Cardiac fibroblast (primary cell): ENCODE results near the gene TCP11X2.
"Not testable (repeated sequence)": the region's sequence is repeated elsewhere in the genome, so short reads cannot be mapped to it uniquely, and the experiment has no call there.

Experiments
- DNase-seq, 2 donors: peaks; one replicate each; pipeline versions ENCODE4 v3.0.0 to v3.0.0-alpha.2; 2010; ENCODE audit warnings: low read depth in 2 of 2
- H3K4me3 ChIP-seq, 2 donors: replicated peaks in 1 of 2; 1 replicate in 1 of 2; 2 replicates in 1 of 2; pipeline ENCODE4 v1.5.1; 2011; ENCODE audit warnings: low read depth in 2 of 2, low read length in 2 of 2, mild to moderate bottlenecking in 2 of 2, moderate library complexity in 1 of 2
- TF ChIP-seq, protein P1 (sequence below): IDR thresholded peaks from one replicate; pipeline ENCODE4 v1.5.1; 2011; ENCODE audit warnings: low read depth, mild to moderate bottlenecking, low read length, inconsistent platforms

Gene TCP11X2

GRCh38 chrX:102471762-102472220, at the start of gene TCP11X2:
Gene TCP11X2, minus strand, starts transcription at chrX:102471812.
- not testable (repeated sequence) for H3K4me3 ChIP-seq, DNase-seq

GRCh38 chrX:102517326-102517725, 45.7 kb upstream of the TCP11X2 start:
- H3K4me3 ChIP-seq: no peak overlapping the region
- TF ChIP-seq, protein P1, sequence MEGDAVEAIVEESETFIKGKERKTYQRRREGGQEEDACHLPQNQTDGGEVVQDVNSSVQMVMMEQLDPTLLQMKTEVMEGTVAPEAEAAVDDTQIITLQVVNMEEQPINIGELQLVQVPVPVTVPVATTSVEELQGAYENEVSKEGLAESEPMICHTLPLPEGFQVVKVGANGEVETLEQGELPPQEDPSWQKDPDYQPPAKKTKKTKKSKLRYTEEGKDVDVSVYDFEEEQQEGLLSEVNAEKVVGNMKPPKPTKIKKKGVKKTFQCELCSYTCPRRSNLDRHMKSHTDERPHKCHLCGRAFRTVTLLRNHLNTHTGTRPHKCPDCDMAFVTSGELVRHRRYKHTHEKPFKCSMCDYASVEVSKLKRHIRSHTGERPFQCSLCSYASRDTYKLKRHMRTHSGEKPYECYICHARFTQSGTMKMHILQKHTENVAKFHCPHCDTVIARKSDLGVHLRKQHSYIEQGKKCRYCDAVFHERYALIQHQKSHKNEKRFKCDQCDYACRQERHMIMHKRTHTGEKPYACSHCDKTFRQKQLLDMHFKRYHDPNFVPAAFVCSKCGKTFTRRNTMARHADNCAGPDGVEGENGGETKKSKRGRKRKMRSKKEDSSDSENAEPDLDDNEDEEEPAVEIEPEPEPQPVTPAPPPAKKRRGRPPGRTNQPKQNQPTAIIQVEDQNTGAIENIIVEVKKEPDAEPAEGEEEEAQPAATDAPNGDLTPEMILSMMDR: no peak
- DNase-seq: peak; percentile 3 to 5

GRCh38 chrX:102515975-102516941, 44.6 kb upstream of the TCP11X2 start, which contains the start of gene TMSB15A:
Gene TMSB15A, minus strand, starts transcription at chrX:102516739.
- DNase-seq: peak; percentile 18 to 34
- TF ChIP-seq, protein P1: no peak

DNA sequence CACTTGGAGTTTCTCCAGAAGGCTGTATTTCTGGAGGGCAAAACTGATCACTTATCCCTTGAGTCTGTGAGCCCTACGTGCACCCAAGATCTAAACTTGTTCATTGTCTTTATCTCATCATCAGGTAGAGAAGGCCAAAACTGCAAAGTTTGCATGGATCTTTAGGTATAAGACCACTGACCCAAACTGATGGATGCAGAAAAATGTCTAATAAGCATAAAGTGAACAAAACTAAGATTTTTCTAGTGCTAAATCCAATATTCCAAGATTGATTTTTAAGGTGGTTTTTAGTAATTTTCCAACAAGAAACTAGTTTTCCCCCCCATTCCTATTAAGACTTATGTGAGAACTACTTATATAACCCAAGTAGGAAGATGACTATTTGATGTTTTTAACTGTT, 42.9 kb upstream of the TCP11X2 start:
- DNase-seq: no peak
- H3K4me3 ChIP-seq: no peak overlapping the region
- TF ChIP-seq, protein P1: no peak

More at GRCh38 chrX:102515975-102516941, 44.6 kb upstream of the TCP11X2 start, which contains the start of gene TMSB15A:
- peak within 1 kb of the TSS; percentile 36 to 50 for H3K4me3 ChIP-seq

- DNase-seq: no peak
- TF ChIP-seq, protein P1: no peak
Observed at GRCh38 chrX:102498732-102499131, 27.1 kb upstream of the TCP11X2 start.

GRCh38 chrX:102491766-102492165, 20.2 kb upstream of the TCP11X2 start:
- TF ChIP-seq, protein P1: no peak
- peak in 1 of 2 donors; percentile 16 for DNase-seq

More at GRCh38 chrX:102498732-102499131, 27.1 kb upstream of the TCP11X2 start:
- no peak overlapping the region for H3K4me3 ChIP-seq

DNA sequence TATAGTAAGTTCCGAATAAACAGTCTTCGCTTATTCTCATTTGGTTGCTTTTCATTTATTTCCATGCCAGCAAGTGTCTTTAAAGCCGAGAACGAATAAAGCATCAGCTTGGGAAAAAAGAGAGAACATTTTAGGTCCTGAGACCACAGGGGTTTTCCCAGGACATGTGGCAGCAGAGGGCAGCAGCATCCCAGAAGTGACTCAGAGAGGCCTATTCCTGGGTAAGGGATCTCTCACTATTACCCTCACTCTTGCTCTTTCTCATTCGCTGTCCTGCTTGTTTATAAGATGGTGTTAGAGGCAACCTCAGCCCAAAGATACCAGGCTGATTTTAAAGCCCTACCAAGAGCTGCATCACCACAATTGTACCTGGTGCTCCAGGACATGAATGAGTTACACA, 7.2 kb upstream of the TCP11X2 start:
- not testable (repeated sequence) for DNase-seq, H3K4me3 ChIP-seq

More at GRCh38 chrX:102491766-102492165, 20.2 kb upstream of the TCP11X2 start:
- H3K4me3 ChIP-seq: no peak overlapping the region

GRCh38 chrX:102470215-102470614, 1.4 kb downstream of the TCP11X2 start:
- not testable (repeated sequence) for DNase-seq, H3K4me3 ChIP-seq

DNA sequence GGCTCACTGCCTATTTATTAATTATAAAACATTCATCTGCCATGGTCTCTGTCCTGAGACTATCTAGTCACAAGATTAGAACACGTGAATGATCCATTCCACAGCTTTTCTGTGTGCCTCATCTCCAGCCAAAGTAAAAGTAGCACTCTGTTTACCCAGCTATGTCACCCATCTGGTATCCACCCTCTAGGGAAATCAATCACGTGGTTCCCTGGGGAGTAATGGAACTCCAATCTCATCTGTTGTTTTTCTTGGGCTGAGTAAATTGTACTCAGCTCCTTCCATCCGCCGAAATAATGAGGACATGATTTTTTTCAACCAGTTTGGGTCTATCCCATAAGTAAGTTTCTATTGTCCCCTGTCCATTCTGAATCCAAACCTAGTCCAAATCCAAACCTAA, 13.0 kb downstream of the TCP11X2 start:
- not testable (repeated sequence) for H3K4me3 ChIP-seq, DNase-seq

- DNase-seq, H3K4me3 ChIP-seq: not testable (repeated sequence)
Observed at GRCh38 chrX:102439908-102440307, 31.7 kb downstream of the TCP11X2 start, which contains the start of gene NXF2B. Gene NXF2B, minus strand, starts transcription at chrX:102440008. Its CDS starts 59,972 bp downstream, at chrX:102380036.

- not testable (repeated sequence) for DNase-seq, H3K4me3 ChIP-seq
Observed at GRCh38 chrX:102414493-102414892, 57.1 kb downstream of the TCP11X2 start.
